MM.1S (cell line): Measurements from ENCODE around the gene GIPC3.

Source experiments
- DNase-seq: peaks from one replicate; pipeline ENCODE4 v3.0.0-alpha.2; 2015
- H2AFZ ChIP-seq: fragments of 300-600 bp; sonication (generic); 2 replicates; pipeline ENCODE4 v1.6.0; 2016; ENCODE audit warnings: antibody characterized with exemption, low read length
- H3F3A ChIP-seq: fragments of 300-600 bp; sonication (generic); 2 replicates; pipeline ENCODE4 v1.6.1; 2016; ENCODE audit warnings: mild to moderate bottlenecking, antibody characterized with exemption, low read length, moderate library complexity, mixed read lengths; ENCODE audit not compliant: insufficient read depth
- H3K27ac ChIP-seq: fragments of 300-600 bp; sonication (generic); 2 replicates; pipeline ENCODE4 v1.5.1; 2016; ENCODE audit warnings: mild to moderate bottlenecking, low read length
- H3K27me3 ChIP-seq: fragments of 300-600 bp; sonication (generic); replicated peaks from 2 replicates; pipeline ENCODE4 v1.6.0; 2016; ENCODE audit warnings: low read length; ENCODE audit not compliant: insufficient read depth
- H3K36me3 ChIP-seq: fragments of 300-600 bp; sonication (generic); replicated peaks from 2 replicates; pipeline ENCODE4 v1.6.1; 2016; ENCODE audit warnings: mild to moderate bottlenecking, low read length, mixed read lengths; ENCODE audit not compliant: insufficient read depth
- H3K4me1 ChIP-seq: fragments of 300-600 bp; sonication (generic); 2 replicates; pipeline ENCODE4 v1.6.1; 2016; ENCODE audit warnings: low read length, mixed read lengths
- H3K4me2 ChIP-seq: fragments of 300-600 bp; sonication (generic); 2 replicates; pipeline ENCODE4 v1.6.0; 2016; ENCODE audit warnings: low read depth, low read length
- H3K4me3 ChIP-seq: fragments of 300-600 bp; sonication (generic); 2 replicates; pipeline ENCODE4 v1.5.1; 2016; ENCODE audit warnings: low read length, mixed read lengths
- H3K79me2 ChIP-seq: fragments of 300-600 bp; sonication (generic); 2 replicates; pipeline ENCODE4 v1.6.1; 2016; ENCODE audit warnings: mixed run types, low read length, mixed read lengths
- H3K9ac ChIP-seq: fragments of 300-600 bp; sonication (generic); 2 replicates; pipeline ENCODE4 v1.6.1; 2016; ENCODE audit warnings: low read length, mixed read lengths
- H3K9me2 ChIP-seq: fragments of 300-600 bp; sonication (generic); replicated peaks from 2 replicates; pipeline ENCODE4 v1.6.1; 2016; ENCODE audit warnings: mild to moderate bottlenecking, low read length, mixed read lengths; ENCODE audit not compliant: insufficient read depth
- H3K9me3 ChIP-seq: fragments of 300-600 bp; sonication (generic); replicated peaks from 2 replicates; pipeline ENCODE4 v1.6.1; 2016; ENCODE audit warnings: mild to moderate bottlenecking, low read length, mixed read lengths; ENCODE audit not compliant: insufficient read depth
- H4K20me1 ChIP-seq: fragments of 300-600 bp; sonication (generic); 2 replicates; pipeline ENCODE4 v1.6.1; 2016; ENCODE audit warnings: mild to moderate bottlenecking, low read length, moderate library complexity, mixed read lengths; ENCODE audit not compliant: insufficient read depth
- EZH2 ChIP-seq: fragments of 300-600 bp; sonication (generic); optimal IDR thresholded peaks from 2 replicates; pipeline ENCODE3; 2017; ENCODE audit warnings: low read depth, mild to moderate bottlenecking, antibody characterized with exemption, low read length, mixed read lengths
- EZH2phosphoT487 ChIP-seq: fragments of 300-600 bp; sonication (generic); IDR thresholded peaks from 2 replicates; pipeline ENCODE4 v1.6.1; 2018; ENCODE audit warnings: antibody characterized with exemption, low read length
- TF ChIP-seq, protein P1 (sequence below): fragments of 300-600 bp; sonication (generic); IDR thresholded peaks from 2 replicates; pipeline ENCODE4 v1.5.1; 2016; ENCODE audit warnings: antibody characterized with exemption, low read length, mixed read lengths

Gene GIPC3

DNA sequence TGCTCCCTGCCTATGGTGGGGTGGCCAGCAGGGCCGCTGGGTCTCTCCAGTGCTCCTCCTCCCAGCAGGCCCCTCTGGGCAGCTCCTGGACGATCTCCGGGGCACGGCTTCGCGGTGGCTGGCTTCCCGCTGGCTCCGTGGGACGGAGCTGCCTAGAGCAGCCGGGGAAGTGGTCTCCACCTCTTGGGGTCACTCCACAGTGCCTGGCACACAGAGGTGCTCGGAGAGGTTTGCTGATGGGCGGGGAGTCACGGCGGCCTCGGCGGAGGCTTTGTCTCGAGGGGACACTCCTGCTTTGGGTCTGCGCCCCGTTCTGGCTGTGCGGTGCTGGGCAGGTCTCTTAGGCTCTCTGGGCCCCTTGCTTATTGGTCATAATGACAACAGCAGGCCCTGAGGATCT is 51.2 kb downstream of the GIPC3 start:
- Histone ChIP-seq H3K27ac (no peak overlapping the region), H4K20me1 (no peaks in the 10 kb centered on the region), H3F3A (no peaks in the 10 kb centered on the region), H3K9me2 (no peaks in the 10 kb centered on the region), H3K4me1 (no peaks in the 10 kb centered on the region), H2AFZ (no peak overlapping the region), H3K36me3 (no peaks in the 10 kb centered on the region), H3K9ac (no peak overlapping the region), H3K4me3 (no peak overlapping the region), H3K9me3 (no peaks in the 10 kb centered on the region), H3K4me2 (no peak overlapping the region), H3K27me3 (no peaks in the 10 kb centered on the region), H3K79me2 (no peaks in the 10 kb centered on the region)
- TF ChIP-seq, protein P1, sequence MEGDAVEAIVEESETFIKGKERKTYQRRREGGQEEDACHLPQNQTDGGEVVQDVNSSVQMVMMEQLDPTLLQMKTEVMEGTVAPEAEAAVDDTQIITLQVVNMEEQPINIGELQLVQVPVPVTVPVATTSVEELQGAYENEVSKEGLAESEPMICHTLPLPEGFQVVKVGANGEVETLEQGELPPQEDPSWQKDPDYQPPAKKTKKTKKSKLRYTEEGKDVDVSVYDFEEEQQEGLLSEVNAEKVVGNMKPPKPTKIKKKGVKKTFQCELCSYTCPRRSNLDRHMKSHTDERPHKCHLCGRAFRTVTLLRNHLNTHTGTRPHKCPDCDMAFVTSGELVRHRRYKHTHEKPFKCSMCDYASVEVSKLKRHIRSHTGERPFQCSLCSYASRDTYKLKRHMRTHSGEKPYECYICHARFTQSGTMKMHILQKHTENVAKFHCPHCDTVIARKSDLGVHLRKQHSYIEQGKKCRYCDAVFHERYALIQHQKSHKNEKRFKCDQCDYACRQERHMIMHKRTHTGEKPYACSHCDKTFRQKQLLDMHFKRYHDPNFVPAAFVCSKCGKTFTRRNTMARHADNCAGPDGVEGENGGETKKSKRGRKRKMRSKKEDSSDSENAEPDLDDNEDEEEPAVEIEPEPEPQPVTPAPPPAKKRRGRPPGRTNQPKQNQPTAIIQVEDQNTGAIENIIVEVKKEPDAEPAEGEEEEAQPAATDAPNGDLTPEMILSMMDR: no peak
- DNase-seq: no peak

DNA sequence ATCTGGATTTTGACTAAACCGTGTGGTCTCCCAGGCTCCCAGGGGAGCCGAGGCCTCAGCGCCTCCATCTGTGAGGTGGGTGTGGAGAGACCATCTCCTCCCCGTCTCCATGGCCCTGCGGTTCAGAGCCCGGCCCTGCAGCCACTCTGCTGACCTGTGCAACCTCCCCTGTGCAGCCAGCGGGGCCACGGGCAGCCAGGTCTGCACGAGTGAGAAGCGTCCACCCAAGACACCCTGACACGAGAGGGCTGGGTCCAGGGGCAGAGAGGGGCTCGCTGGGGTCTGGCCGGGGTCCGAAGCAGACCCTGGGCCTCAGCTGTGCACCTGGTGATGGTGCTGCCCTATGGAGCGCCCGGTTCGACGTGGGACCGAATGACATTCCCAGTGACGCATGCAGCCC is 51.7 kb downstream of the GIPC3 start:
- H3K4me1 ChIP-seq: no peaks in the 10 kb centered on the region
- no peaks in the 10 kb centered on the region for H3F3A ChIP-seq
- H3K4me2 ChIP-seq: no peak overlapping the region
- H3K9me3 ChIP-seq: no peaks in the 10 kb centered on the region
- H2AFZ ChIP-seq: no peak overlapping the region
- H3K27me3 ChIP-seq: no peaks in the 10 kb centered on the region
- no peak overlapping the region for H3K9ac ChIP-seq
- no peaks in the 10 kb centered on the region for H3K36me3 ChIP-seq
- no peak overlapping the region for H3K4me3 ChIP-seq
- H3K9me2 ChIP-seq: no peaks in the 10 kb centered on the region
- TF ChIP-seq, protein P1: no peak
- TF ChIP-seq EZH2 (no peak), EZH2phosphoT487 (no peak)
- no peaks in the 10 kb centered on the region for H3K79me2 ChIP-seq
- DNase-seq: no peak
- no peaks in the 10 kb centered on the region for H4K20me1 ChIP-seq
- no peak overlapping the region for H3K27ac ChIP-seq

DNA sequence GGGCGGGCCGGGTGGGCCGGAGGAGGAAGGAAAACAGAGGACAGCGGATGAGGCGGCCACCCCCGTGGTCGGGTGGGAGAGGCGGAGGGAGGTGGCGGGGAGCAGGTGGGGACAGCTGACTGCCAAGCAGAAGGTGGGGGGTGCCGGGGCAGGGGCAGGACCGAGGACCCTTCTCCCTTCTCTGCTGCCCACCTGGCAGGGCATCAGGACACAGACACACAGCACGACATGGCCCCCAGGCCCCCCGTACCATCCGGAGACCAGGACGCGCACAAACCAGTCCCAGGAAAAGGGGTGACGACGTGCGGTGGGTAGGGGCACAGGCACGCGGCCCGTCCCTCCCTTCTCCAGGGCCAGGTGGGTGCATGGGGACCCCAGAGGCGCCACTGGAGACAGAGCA is 52.3 kb downstream of the GIPC3 start:
- no peak overlapping the region for H3K4me3 ChIP-seq
- no peak overlapping the region for H3K4me2 ChIP-seq
- H3K79me2 ChIP-seq: no peaks in the 10 kb centered on the region
- H3K27me3 ChIP-seq: no peaks in the 10 kb centered on the region
- no peaks in the 10 kb centered on the region for H3K4me1 ChIP-seq
- H3K9me3 ChIP-seq: no peaks in the 10 kb centered on the region
- H4K20me1 ChIP-seq: no peaks in the 10 kb centered on the region
- H3K36me3 ChIP-seq: no peaks in the 10 kb centered on the region
- no peak overlapping the region for H3K9ac ChIP-seq
- H3K9me2 ChIP-seq: no peaks in the 10 kb centered on the region
- TF ChIP-seq EZH2phosphoT487 (no peak), EZH2 (no peak)
- TF ChIP-seq, protein P1: no peak
- no peak for DNase-seq
- no peaks in the 10 kb centered on the region for H3F3A ChIP-seq
- H2AFZ ChIP-seq: no peak overlapping the region
- no peak overlapping the region for H3K27ac ChIP-seq
